DMS 273 (cell line): ENCODE data around the gene FAM98C.
A peak's percentile ranks its signal among the peaks of the same experiment; 100 is the strongest.
"Not testable (repeated sequence)": the region's sequence is repeated elsewhere in the genome, so short reads cannot be mapped to it uniquely, and the experiment has no call there.

Source experiments
- DNase-seq: peaks from one replicate; lab custom pipeline; 2025; ENCODE audit not compliant: unreplicated experiment; lab: John Stamatoyannopoulos, UW

Gene FAM98C

GRCh38 chr19:38402967-38403674 is at the start of gene FAM98C:
Gene FAM98C, plus strand, starts transcription at chr19:38403093. Its CDS starts 61 bp downstream, at chr19:38403154.
- DNase-seq = peak; percentile 98

- DNase-seq = no peak
Measured at GRCh38 chr19:38355728-38356725, 46.9 kb upstream of the FAM98C start.

GRCh38 chr19:38358071-38358470 is 44.8 kb upstream of the FAM98C start:
- no peak for DNase-seq

- DNase-seq = no peak
Measured at GRCh38 chr19:38359242-38360021, 43.5 kb upstream of the FAM98C start.

GRCh38 chr19:38360351-38360750 is 42.5 kb upstream of the FAM98C start:
- peak; percentile 47 for DNase-seq

GRCh38 chr19:38360839-38361631 is 41.9 kb upstream of the FAM98C start:
- DNase-seq = no peak

GRCh38 chr19:38361633-38362075 is 41.2 kb upstream of the FAM98C start:
- peak; percentile 95 for DNase-seq

- peak; percentile 95 for DNase-seq
Measured at GRCh38 chr19:38362076-38362945, 40.6 kb upstream of the FAM98C start.

- not testable (repeated sequence) for DNase-seq
Measured at GRCh38 chr19:38362946-38363688, 39.8 kb upstream of the FAM98C start.

- DNase-seq = no peak
Measured at GRCh38 chr19:38367041-38367440, 35.9 kb upstream of the FAM98C start.

GRCh38 chr19:38369584-38369983 is 33.3 kb upstream of the FAM98C start:
- DNase-seq = no peak

GRCh38 chr19:38370299-38370698 is 32.6 kb upstream of the FAM98C start:
- DNase-seq = peak; percentile 73

- no peak for DNase-seq
Measured at GRCh38 chr19:38371081-38371480, 31.8 kb upstream of the FAM98C start.

- DNase-seq = no peak
Measured at GRCh38 chr19:38373907-38374331, 29.0 kb upstream of the FAM98C start.

GRCh38 chr19:38374332-38375097 is 28.4 kb upstream of the FAM98C start, which contains the start of gene PSMD8:
Gene PSMD8, plus strand, starts transcription at chr19:38374571. Its CDS starts 31 bp downstream, at chr19:38374602.
- peak; percentile 100 for DNase-seq

- DNase-seq = no peak
Measured at GRCh38 chr19:38375098-38375493, 27.8 kb upstream of the FAM98C start.

- peak; percentile 47 for DNase-seq
Measured at GRCh38 chr19:38375748-38376147, 27.1 kb upstream of the FAM98C start.

- no peak for DNase-seq
Measured at GRCh38 chr19:38376576-38376975, 26.3 kb upstream of the FAM98C start.
